ENCODE data around the gene SNX3. TPM values are rescaled to one million over a fixed set of nuclear protein-coding genes. Genes with fewer than 3 reads are reported as not detected.

Gene SNX3
- total RNA-seq, 1 experiment from 2014 or later: 80.7 TPM

- Histone ChIP-seq H2BK12ac (ENCODE audit: insufficient read length, low read depth, low read length) (no peak overlapping the region), H2BK15ac (ENCODE audit: low read depth, low read length) (no peak overlapping the region), H3K79me2 (ENCODE audit: insufficient read depth, low read length) (no peaks in the 10 kb centered on the region), H2AFZ (ENCODE audit: low read length) (no peak overlapping the region), H3K18ac (ENCODE audit: insufficient read length, low read depth, low read length) (no peak overlapping the region), H4K5ac (ENCODE audit: insufficient read length, low read depth, low read length) (no peak overlapping the region), H3K56ac (ENCODE audit: insufficient read length, low read depth, low read length) (no peak overlapping the region), H2BK120ac (ENCODE audit: low read depth, low read length, poor library complexity, severe bottlenecking) (no peak overlapping the region), H3K4me2 (ENCODE audit: insufficient read depth, insufficient read length, low read length) (no peak overlapping the region), H2BK5ac (ENCODE audit: insufficient read length, low read length) (no peak overlapping the region), H3K4ac (ENCODE audit: low read depth, low read length) (no peak overlapping the region), H3K27ac (ENCODE audit: insufficient read length, low read depth, low read length) (no peak overlapping the region), H3T11ph (ENCODE audit: low read length) (no peak overlapping the region), H3K9me3 (ENCODE audit: control insufficient read depth, low read depth, low read length) (no peaks in the 10 kb centered on the region), H3K14ac (ENCODE audit: insufficient read depth, low read length) (no peak overlapping the region), H4K20me1 (ENCODE audit: control insufficient read depth, insufficient read depth, insufficient read length) (no peaks in the 10 kb centered on the region), H4K8ac (replicated peaks; ENCODE audit: insufficient read length, low read depth, low read length) (no peak overlapping the region), H3K23me2 (ENCODE audit: insufficient read length, low read depth, low read length, poor library complexity, severe bottlenecking) (no peaks in the 10 kb centered on the region), H3K27me3 (ENCODE audit: insufficient read depth, low read length) (no peaks in the 10 kb centered on the region), H3K79me1 (ENCODE audit: insufficient read depth, low read depth, low read length, poor library complexity, severe bottlenecking) (no peaks in the 10 kb centered on the region), H3K9ac (ENCODE audit: extremely low read depth, insufficient read length, low read length) (no peak overlapping the region), H3K23ac (ENCODE audit: insufficient read length, low read depth, low read length) (no peak overlapping the region), H2BK20ac (ENCODE audit: low read depth, low read length, poor library complexity, severe bottlenecking) (no peak overlapping the region), H3K4me1 (ENCODE audit: insufficient read depth, low read length) (no peaks in the 10 kb centered on the region), H2AK5ac (ENCODE audit: insufficient read length, low read length) (no peak overlapping the region), H4K91ac (ENCODE audit: insufficient read length, low read depth, low read length) (no peak overlapping the region)
- Mint-ChIP-seq H3K9me3 (no peaks in the 10 kb centered on the region; a peak in 2 of 5 replicates), H3K4me3 (no peak overlapping the region), H3K36me3 (ENCODE audit: insufficient read depth in 1 of 3, low read depth in 3 of 3) (no peaks in the 10 kb centered on the region), H3K27ac (no peak overlapping the region), H3K4me1 (no peaks in the 10 kb centered on the region), H3K27me3 (ENCODE audit: low read depth) (peaks cover 44% of the 10 kb centered on the region)
- WGBS (ENCODE audit: extremely low coverage, insufficient read length, low lambda C conversion rate): no CpG with 5 or more reads among the region's 9 CpGs
- no peak for DNase-seq
- no peak for TF ChIP-seq CTCF (conservative IDR thresholded peaks at IDR 0.05)
These were observed 73.3 kb downstream of the SNX3 start for GRCh38 chr6:108187519-108187918.

Measured in H9 (cell line).